Activated CD8-positive, alpha-beta memory T cell treated with anti-CD3 and anti-CD28 coated beads, Interleukin-2, amount 10 ng/mL, durations not matched to agents 7 days and 5 days (primary cell): ENCODE measurements around the gene SPZ1. TPM values are rescaled to one million over a fixed set of nuclear protein-coding genes. Genes with fewer than 3 reads are reported as not detected.
"Not testable (repeated sequence)": the region's sequence is repeated elsewhere in the genome, so short reads cannot be mapped to it uniquely, and the experiment has no call there.

ENCODE experiments used
- ATAC-seq: fragments of 150-1000 bp; cut with Tn5 transposase; one replicate; pipeline ENCODE4 v1.10.0; 2021; ENCODE audit warnings: moderate library complexity
- CTCF ChIA-PET: fragments of 350-600 bp; sonication (Branson Sonifier 250); formaldehyde crosslinking; loops from one replicate; lab custom pipeline; 2021; ENCODE audit warnings: antibody characterized with exemption; lab: Charles Lee
- DNase-seq: peaks from one replicate; pipeline ENCODE4 v3.0.0-alpha.2; 2020
- H3K27ac Mint-ChIP-seq: one replicate; pipeline ENCODE4 v1.8.0; 2021; ENCODE audit warnings: mild to moderate bottlenecking, mixed read lengths
- H3K27me3 Mint-ChIP-seq: one replicate; pipeline ENCODE4 v1.8.0; 2021; ENCODE audit warnings: mixed read lengths
- H3K36me3 Mint-ChIP-seq: one replicate; pipeline ENCODE4 v1.8.0; 2021; ENCODE audit warnings: mild to moderate bottlenecking, mixed read lengths
- H3K4me1 Mint-ChIP-seq: one replicate; pipeline ENCODE4 v1.8.0; 2021; ENCODE audit warnings: mixed read lengths
- H3K4me3 Mint-ChIP-seq: one replicate; pipeline ENCODE4 v1.8.0; 2021; ENCODE audit warnings: mild to moderate bottlenecking, moderate library complexity, mixed read lengths
- H3K9me3 Mint-ChIP-seq: one replicate; pipeline ENCODE4 v1.8.0; 2022; ENCODE audit warnings: low read depth, mixed read lengths
- total RNA-seq, 2 experiments: library from RNA; stranded (reverse); gene quantifications; one replicate each; pipeline ENCODE4 v1.2.3, GENCODE V29; 2021

SPZ1 gene
- total RNA-seq, 2 experiments from 2014 or later: not detected

GRCh38 chr5:80300796-80301195, 19.0 kb upstream of the SPZ1 start:
- H3K27ac Mint-ChIP-seq, H3K27me3 Mint-ChIP-seq, CTCF ChIA-PET: not testable (repeated sequence)

DNA sequence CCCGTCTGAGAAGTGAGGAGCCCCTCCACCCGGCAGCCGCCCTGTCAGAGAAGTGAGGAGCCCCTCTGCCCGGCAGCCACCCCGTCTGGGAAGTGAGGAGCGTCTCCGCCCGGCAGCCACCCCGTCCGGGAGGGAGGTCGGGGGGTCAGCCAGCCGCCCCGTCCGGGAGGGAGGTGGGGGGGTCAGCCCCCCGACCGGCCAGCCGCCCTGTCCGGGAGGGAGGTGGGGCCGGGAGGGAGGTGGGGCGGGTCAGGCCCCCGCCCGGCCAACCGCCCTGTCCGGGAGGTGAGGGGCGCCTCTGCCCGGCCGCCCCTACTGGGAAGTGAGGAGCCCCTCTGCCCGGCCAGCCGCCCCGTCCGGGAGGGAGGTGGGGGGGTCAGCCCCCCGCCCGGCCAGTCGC, 18.5 kb upstream of the SPZ1 start:
- H3K9me3 Mint-ChIP-seq, DNase-seq, H3K27ac Mint-ChIP-seq, H3K4me1 Mint-ChIP-seq, CTCF ChIA-PET, ATAC-seq, H3K4me3 Mint-ChIP-seq, H3K27me3 Mint-ChIP-seq, H3K36me3 Mint-ChIP-seq: not testable (repeated sequence)

More at GRCh38 chr5:80300796-80301195, 19.0 kb upstream of the SPZ1 start:
- H3K36me3 Mint-ChIP-seq, ATAC-seq, H3K9me3 Mint-ChIP-seq, DNase-seq, H3K4me3 Mint-ChIP-seq, H3K4me1 Mint-ChIP-seq: not testable (repeated sequence)

GRCh38 chr5:80302636-80303035, 17.2 kb upstream of the SPZ1 start:
- no peaks in the 10 kb centered on the region for H3K9me3 Mint-ChIP-seq
- no peaks in the 10 kb centered on the region for H3K36me3 Mint-ChIP-seq
- ATAC-seq: no peak
- H3K4me1 Mint-ChIP-seq: no peaks in the 10 kb centered on the region
- no peak for DNase-seq
- no peaks in the 10 kb centered on the region for H3K27me3 Mint-ChIP-seq
- CTCF ChIA-PET: no interaction called here
- H3K27ac Mint-ChIP-seq: no peak overlapping the region
- H3K4me3 Mint-ChIP-seq: no peak overlapping the region

- no peaks in the 10 kb centered on the region for H3K9me3 Mint-ChIP-seq
- CTCF ChIA-PET: interaction anchor here (0.7 to 6.0 kb wide), 11 partner anchors 9 to 382 kb away, joined by 3 to 107 read pairs (median 5); no protein-coding TSS in a partner anchor
- no peak overlapping the region for H3K4me3 Mint-ChIP-seq
- H3K36me3 Mint-ChIP-seq: no peaks in the 10 kb centered on the region
- ATAC-seq (no peak), DNase-seq (no peak)
- no peak overlapping the region for H3K27ac Mint-ChIP-seq
- H3K4me1 Mint-ChIP-seq: no peaks in the 10 kb centered on the region
- H3K27me3 Mint-ChIP-seq: no peaks in the 10 kb centered on the region
These were observed 11.3 kb upstream of the SPZ1 start for GRCh38 chr5:80308526-80308925.

- no peak for ATAC-seq
- H3K27me3 Mint-ChIP-seq: peaks cover 1% of the 10 kb centered on the region
- no peaks in the 10 kb centered on the region for H3K9me3 Mint-ChIP-seq
- DNase-seq: no peak
- H3K36me3 Mint-ChIP-seq: no peaks in the 10 kb centered on the region
- H3K4me3 Mint-ChIP-seq: no peak overlapping the region
- H3K27ac Mint-ChIP-seq: no peak overlapping the region
- CTCF ChIA-PET: interaction anchor here (2.9 to 6.0 kb wide), 2 partner anchors 220 to 226 kb away, joined by 28 to 107 read pairs; no protein-coding TSS in a partner anchor
- H3K4me1 Mint-ChIP-seq: no peaks in the 10 kb centered on the region
These were observed 9.7 kb upstream of the SPZ1 start for GRCh38 chr5:80309871-80310665.

- no peaks in the 10 kb centered on the region for H3K4me1 Mint-ChIP-seq
- no peaks in the 10 kb centered on the region for H3K9me3 Mint-ChIP-seq
- ATAC-seq: no peak
- no peak for DNase-seq
- H3K36me3 Mint-ChIP-seq: no peaks in the 10 kb centered on the region
- CTCF ChIA-PET: interaction anchor here (1.1 to 1.6 kb wide), 2 partner anchors 224 to 232 kb away, joined by 4 read pairs; no protein-coding TSS in a partner anchor
- peaks cover 25% of the 10 kb centered on the region for H3K27me3 Mint-ChIP-seq
- no peak overlapping the region for H3K27ac Mint-ChIP-seq
- no peak overlapping the region for H3K4me3 Mint-ChIP-seq
These were observed 4.6 kb upstream of the SPZ1 start for GRCh38 chr5:80315244-80315643.

GRCh38 chr5:80318212-80318611, 1.6 kb upstream of the SPZ1 start:
- H3K4me3 Mint-ChIP-seq: no peak overlapping the region
- no peaks in the 10 kb centered on the region for H3K4me1 Mint-ChIP-seq
- no peak for DNase-seq
- no peak overlapping the region for H3K27ac Mint-ChIP-seq
- H3K27me3 Mint-ChIP-seq: peaks cover 39% of the 10 kb centered on the region
- CTCF ChIA-PET: interaction anchor here (0.7 to 2.4 kb wide), 2 partner anchors 10 to 235 kb away, joined by 3 to 8 read pairs; no protein-coding TSS in a partner anchor
- no peaks in the 10 kb centered on the region for H3K9me3 Mint-ChIP-seq
- H3K36me3 Mint-ChIP-seq: no peaks in the 10 kb centered on the region
- ATAC-seq: no peak

GRCh38 chr5:80324912-80325311, 5.1 kb downstream of the SPZ1 start:
- no peak overlapping the region for H3K27ac Mint-ChIP-seq
- ATAC-seq (no peak), DNase-seq (no peak)
- CTCF ChIA-PET: no interaction called here
- H3K4me1 Mint-ChIP-seq: no peaks in the 10 kb centered on the region
- no peak overlapping the region for H3K4me3 Mint-ChIP-seq
- peaks cover 34% of the 10 kb centered on the region for H3K27me3 Mint-ChIP-seq
- H3K9me3 Mint-ChIP-seq: no peaks in the 10 kb centered on the region
- H3K36me3 Mint-ChIP-seq: no peaks in the 10 kb centered on the region

DNA sequence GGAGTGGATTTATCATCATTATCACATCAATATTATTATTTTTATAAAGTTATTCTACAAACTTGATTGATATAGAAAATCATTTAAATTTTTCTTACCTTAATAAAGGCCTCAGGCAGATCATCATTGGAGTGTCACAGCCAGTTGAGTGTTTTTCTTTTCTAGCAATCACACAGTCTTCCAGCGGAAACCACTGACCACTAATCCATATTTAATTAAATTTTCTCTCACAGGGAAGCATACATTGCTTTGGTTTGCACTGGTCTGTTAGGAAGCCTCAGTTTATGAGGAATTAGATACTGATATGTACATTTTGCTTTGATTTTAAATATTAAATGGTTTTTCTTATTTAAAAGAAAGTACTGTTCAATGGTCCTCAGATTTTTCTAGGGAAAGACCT, 6.7 kb downstream of the SPZ1 start:
- DNase-seq (no peak), ATAC-seq (no peak)
- Mint-ChIP-seq H3K4me1 (no peaks in the 10 kb centered on the region), H3K36me3 (no peaks in the 10 kb centered on the region), H3K9me3 (no peaks in the 10 kb centered on the region), H3K27ac (no peak overlapping the region), H3K4me3 (no peak overlapping the region), H3K27me3 (peaks cover 21% of the 10 kb centered on the region)
- CTCF ChIA-PET: no interaction called here

- Mint-ChIP-seq H3K9me3 (no peaks in the 10 kb centered on the region), H3K4me1 (no peaks in the 10 kb centered on the region), H3K4me3 (no peak overlapping the region), H3K27ac (no peak overlapping the region), H3K27me3 (peaks cover 34% of the 10 kb centered on the region), H3K36me3 (no peaks in the 10 kb centered on the region)
- CTCF ChIA-PET: interaction anchor here (0.6 kb wide), 1 partner anchor 1168 kb away, joined by 3 read pairs; no protein-coding TSS in a partner anchor
- ATAC-seq (no peak), DNase-seq (no peak)
These were observed 17.6 kb downstream of the SPZ1 start for GRCh38 chr5:80337379-80337778.

DNA sequence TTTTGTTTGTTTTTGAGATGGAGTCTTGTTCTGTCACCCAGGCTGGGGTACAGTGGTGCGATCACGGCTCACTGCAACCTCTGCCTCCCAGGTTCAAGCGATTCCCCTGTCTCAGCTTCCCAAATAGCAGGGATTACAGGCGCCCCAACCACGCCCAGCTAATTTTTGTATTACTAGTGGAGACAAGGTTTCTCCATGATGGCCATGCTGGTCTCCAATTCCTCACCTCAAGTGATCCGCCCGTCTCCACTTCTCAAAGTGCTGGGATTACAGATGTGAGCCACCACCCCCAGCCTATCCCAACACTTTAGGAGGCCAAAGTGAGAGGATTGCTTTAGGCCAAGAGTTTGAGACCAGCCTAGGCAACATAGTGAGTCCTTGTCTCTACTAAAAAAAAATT, 19.3 kb downstream of the SPZ1 start:
- ATAC-seq (no peak), DNase-seq (no peak)
- no peak overlapping the region for H3K4me3 Mint-ChIP-seq
- H3K4me1 Mint-ChIP-seq: no peaks in the 10 kb centered on the region
- H3K27me3 Mint-ChIP-seq: peaks cover 34% of the 10 kb centered on the region
- no peaks in the 10 kb centered on the region for H3K9me3 Mint-ChIP-seq
- CTCF ChIA-PET: no interaction called here
- no peaks in the 10 kb centered on the region for H3K36me3 Mint-ChIP-seq
- H3K27ac Mint-ChIP-seq: no peak overlapping the region

- no peak for DNase-seq
- Mint-ChIP-seq H3K36me3 (no peaks in the 10 kb centered on the region), H3K4me1 (peaks cover 3% of the 10 kb centered on the region), H3K27ac (no peak overlapping the region), H3K4me3 (no peak overlapping the region), H3K27me3 (peaks cover 25% of the 10 kb centered on the region), H3K9me3 (no peaks in the 10 kb centered on the region)
- ATAC-seq: no peak
- CTCF ChIA-PET: no interaction called here
These were observed 21.4 kb downstream of the SPZ1 start for GRCh38 chr5:80341016-80341775.

- CTCF ChIA-PET: no interaction called here
- no peak overlapping the region for H3K4me3 Mint-ChIP-seq
- no peak for ATAC-seq
- no peaks in the 10 kb centered on the region for H3K36me3 Mint-ChIP-seq
- peaks cover 3% of the 10 kb centered on the region for H3K4me1 Mint-ChIP-seq
- H3K27me3 Mint-ChIP-seq: peaks cover 15% of the 10 kb centered on the region
- DNase-seq: no peak
- H3K9me3 Mint-ChIP-seq: no peaks in the 10 kb centered on the region
- no peak overlapping the region for H3K27ac Mint-ChIP-seq
These were observed 23.3 kb downstream of the SPZ1 start for GRCh38 chr5:80343067-80343466.
